Effector memory CD8-positive, alpha-beta T cell (primary cell): ENCODE measurements around the gene BUB1.
A peak's percentile ranks its signal among the peaks of the same experiment; 100 is the strongest.
"Not testable (repeated sequence)": the region's sequence is repeated elsewhere in the genome, so short reads cannot be mapped to it uniquely, and the experiment has no call there.

Experiments
- ATAC-seq: fragments of 150-1000 bp; cut with Tn5 transposase; replicated peaks from 2 replicates; pipeline ENCODE4 v1.10.0; 2021; ENCODE audit warnings: mild to moderate bottlenecking, moderate library complexity
- DNase-seq, 3 experiments: peaks; one replicate each; pipeline ENCODE4 v3.0.0; 2021
- H3K27ac Mint-ChIP-seq, 2 donors: one replicate each; pipeline ENCODE4 v1.8.0; 2022; ENCODE audit warnings: mild to moderate bottlenecking in 2 of 2, mixed read lengths in 2 of 2, moderate library complexity in 2 of 2
- H3K27me3 Mint-ChIP-seq, 2 donors: one replicate each; pipeline ENCODE4 v1.8.0; 2022; ENCODE audit warnings: mixed read lengths in 2 of 2
- H3K36me3 Mint-ChIP-seq: one replicate; pipeline ENCODE4 v1.8.0; 2022; ENCODE audit warnings: mild to moderate bottlenecking, moderate library complexity, mixed read lengths; ENCODE audit not compliant: insufficient read depth
- H3K4me1 Mint-ChIP-seq, 2 donors: one replicate each; pipeline ENCODE4 v1.8.0; 2022; ENCODE audit warnings: low read depth in 2 of 2, mixed read lengths in 2 of 2
- H3K4me3 Mint-ChIP-seq, 2 donors: one replicate each; pipeline ENCODE4 v1.8.0; 2022; ENCODE audit warnings: mild to moderate bottlenecking in 2 of 2, mixed read lengths in 2 of 2, moderate library complexity in 2 of 2
- H3K9me3 Mint-ChIP-seq, 2 donors: one replicate each; pipeline ENCODE4 v1.8.0; 2022; ENCODE audit warnings: mixed read lengths in 2 of 2

Gene BUB1

GRCh38 chr2:110635949-110636628 is 41.8 kb downstream of the BUB1 start:
- H3K27me3 Mint-ChIP-seq, ATAC-seq, H3K36me3 Mint-ChIP-seq, H3K4me3 Mint-ChIP-seq, H3K4me1 Mint-ChIP-seq, H3K27ac Mint-ChIP-seq, H3K9me3 Mint-ChIP-seq, DNase-seq: not testable (repeated sequence)

DNA sequence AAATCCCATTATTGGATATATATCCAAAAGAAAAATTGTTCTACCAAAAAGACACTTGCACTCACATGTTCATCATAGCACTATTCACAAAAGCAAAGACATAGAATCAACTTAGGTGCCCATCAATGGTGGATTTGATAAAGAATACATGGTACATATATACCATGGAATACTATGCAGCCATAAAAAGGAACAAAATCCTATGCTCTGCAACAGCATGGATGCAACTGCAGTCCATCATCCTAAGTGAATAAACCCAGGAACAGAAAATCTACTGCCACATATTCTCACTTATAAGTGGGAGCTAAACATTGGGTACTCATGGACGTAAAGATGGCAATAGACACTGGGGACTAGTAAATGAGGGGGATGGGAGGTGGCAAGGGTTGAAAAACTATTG is 50.5 kb downstream of the BUB1 start:
- H3K4me3 Mint-ChIP-seq, H3K9me3 Mint-ChIP-seq: not testable (repeated sequence)

GRCh38 chr2:110619326-110619939 is 58.4 kb downstream of the BUB1 start:
- ATAC-seq: peak; percentile 32
- not testable (repeated sequence) for H3K9me3 Mint-ChIP-seq

More for the DNA sequence above, 50.5 kb downstream of the BUB1 start:
- H3K36me3 Mint-ChIP-seq, H3K27me3 Mint-ChIP-seq, ATAC-seq, DNase-seq, H3K27ac Mint-ChIP-seq, H3K4me1 Mint-ChIP-seq: not testable (repeated sequence)

DNA sequence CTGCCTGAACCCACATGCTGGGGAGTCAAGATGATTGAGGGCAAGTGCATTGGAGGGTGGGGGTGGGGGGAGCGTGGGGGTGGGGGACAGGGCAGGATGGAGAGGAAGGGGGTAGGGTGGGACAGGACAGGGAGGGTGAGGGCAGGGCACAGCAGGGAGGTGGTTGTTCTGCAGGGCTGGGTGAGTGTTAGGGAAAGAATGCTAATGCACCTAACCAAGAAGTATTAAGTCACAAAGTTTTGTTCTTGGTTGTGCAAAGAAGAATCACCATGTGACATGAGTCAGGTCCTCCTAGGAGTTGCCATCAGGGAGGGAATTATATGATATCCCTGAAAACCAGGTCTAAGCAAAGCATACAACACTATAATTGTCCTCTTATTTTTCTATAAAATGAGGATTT is 63.9 kb downstream of the BUB1 start:
- H3K9me3 Mint-ChIP-seq, H3K4me1 Mint-ChIP-seq, H3K36me3 Mint-ChIP-seq, H3K4me3 Mint-ChIP-seq, DNase-seq, H3K27me3 Mint-ChIP-seq, ATAC-seq, H3K27ac Mint-ChIP-seq: not testable (repeated sequence)

More at GRCh38 chr2:110619326-110619939, 58.4 kb downstream of the BUB1 start:
- not testable (repeated sequence) for H3K27ac Mint-ChIP-seq, H3K27me3 Mint-ChIP-seq, DNase-seq, H3K4me1 Mint-ChIP-seq, H3K4me3 Mint-ChIP-seq, H3K36me3 Mint-ChIP-seq

DNA sequence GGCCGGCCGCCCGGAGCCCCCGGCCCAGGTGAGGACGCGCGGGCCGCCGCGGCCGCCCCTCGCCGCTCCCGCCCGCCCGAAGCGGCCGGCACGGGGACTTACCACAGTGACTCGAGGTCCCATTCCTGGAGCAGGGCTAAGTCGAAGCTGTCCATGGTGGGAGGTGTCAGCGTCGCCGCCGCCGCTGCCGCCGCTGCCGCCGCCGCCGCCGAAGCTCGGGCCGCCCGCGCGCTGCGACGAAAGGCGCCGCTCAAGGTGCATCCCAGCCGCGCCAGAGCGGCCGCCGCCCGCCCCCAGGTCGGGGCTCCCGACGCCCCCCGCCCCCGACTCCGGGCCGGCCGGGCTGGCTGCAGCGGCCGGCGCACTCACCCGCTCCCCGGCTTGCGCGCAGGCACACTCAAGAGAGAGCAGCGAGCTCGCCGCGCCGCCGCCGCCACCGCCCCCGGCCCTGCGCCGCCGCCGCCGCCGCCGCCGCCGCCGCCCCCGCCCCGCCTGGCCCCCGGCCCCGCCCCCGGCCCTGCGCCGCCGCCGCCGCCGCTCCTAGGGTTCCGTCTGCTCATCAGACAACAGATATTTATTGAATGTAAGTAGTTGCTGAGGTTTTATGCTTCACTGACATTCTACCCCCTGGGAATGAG is 67.1 kb downstream of the BUB1 start:
- H3K27ac Mint-ChIP-seq, DNase-seq, H3K4me1 Mint-ChIP-seq: not testable (repeated sequence)

GRCh38 chr2:110609843-110610612 is 67.8 kb downstream of the BUB1 start:
- peak overlapping the region in 1 of 2 donors; percentile 37 for H3K4me3 Mint-ChIP-seq
- not testable (repeated sequence) for H3K27ac Mint-ChIP-seq, H3K4me1 Mint-ChIP-seq, H3K27me3 Mint-ChIP-seq, H3K36me3 Mint-ChIP-seq, H3K9me3 Mint-ChIP-seq
- peak; percentile 69 for ATAC-seq
- DNase-seq: peak in 1 of 3 experiments; percentile 8

More for the DNA sequence above, 67.1 kb downstream of the BUB1 start:
- H3K4me3 Mint-ChIP-seq, H3K36me3 Mint-ChIP-seq, H3K9me3 Mint-ChIP-seq, H3K27me3 Mint-ChIP-seq: not testable (repeated sequence)
- peak; percentile 65 for ATAC-seq

DNA sequence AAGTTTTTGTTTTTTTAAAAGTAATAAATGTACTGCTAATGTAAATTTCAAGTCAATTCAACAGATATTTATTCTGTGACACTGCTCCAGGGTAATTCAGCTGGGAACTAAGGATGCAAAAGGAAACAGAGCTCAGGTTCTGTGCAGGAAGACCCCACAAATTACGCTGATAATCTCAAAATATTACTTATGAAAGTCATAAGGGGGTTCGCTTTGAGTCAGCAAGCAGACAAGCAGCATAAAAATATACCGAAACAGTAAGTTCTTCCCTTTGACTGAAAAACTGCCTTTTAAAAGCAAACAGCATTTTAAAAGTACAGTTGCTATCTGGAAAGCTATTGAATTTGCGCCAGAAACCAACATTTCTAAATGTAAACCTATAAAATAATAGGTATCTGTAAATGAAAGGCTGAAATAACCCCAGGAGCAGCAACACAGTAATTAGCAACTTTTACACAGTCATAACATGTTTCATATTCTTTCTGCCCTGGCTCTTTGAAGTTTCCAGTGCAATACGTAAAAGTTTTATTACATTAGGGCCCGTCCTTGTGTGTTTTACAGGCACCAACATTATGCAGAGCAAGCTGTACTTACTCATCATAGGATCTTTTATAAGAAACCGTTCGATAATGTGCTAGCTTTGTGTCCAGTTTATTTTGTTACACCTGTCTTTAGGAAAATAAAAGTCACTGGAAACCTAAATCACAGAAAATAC is 68.9 kb downstream of the BUB1 start:
- not testable (repeated sequence) for H3K9me3 Mint-ChIP-seq, H3K4me1 Mint-ChIP-seq, H3K27ac Mint-ChIP-seq, ATAC-seq, H3K36me3 Mint-ChIP-seq, H3K27me3 Mint-ChIP-seq, DNase-seq, H3K4me3 Mint-ChIP-seq

GRCh38 chr2:110605057-110605456 is 72.8 kb downstream of the BUB1 start:
- not testable (repeated sequence) for H3K27ac Mint-ChIP-seq, ATAC-seq, DNase-seq, H3K9me3 Mint-ChIP-seq, H3K4me1 Mint-ChIP-seq, H3K27me3 Mint-ChIP-seq, H3K4me3 Mint-ChIP-seq, H3K36me3 Mint-ChIP-seq

GRCh38 chr2:110603917-110604591 is 73.8 kb downstream of the BUB1 start:
- not testable (repeated sequence) for H3K36me3 Mint-ChIP-seq, DNase-seq, H3K4me3 Mint-ChIP-seq, H3K27ac Mint-ChIP-seq, H3K4me1 Mint-ChIP-seq, H3K27me3 Mint-ChIP-seq, ATAC-seq, H3K9me3 Mint-ChIP-seq

DNA sequence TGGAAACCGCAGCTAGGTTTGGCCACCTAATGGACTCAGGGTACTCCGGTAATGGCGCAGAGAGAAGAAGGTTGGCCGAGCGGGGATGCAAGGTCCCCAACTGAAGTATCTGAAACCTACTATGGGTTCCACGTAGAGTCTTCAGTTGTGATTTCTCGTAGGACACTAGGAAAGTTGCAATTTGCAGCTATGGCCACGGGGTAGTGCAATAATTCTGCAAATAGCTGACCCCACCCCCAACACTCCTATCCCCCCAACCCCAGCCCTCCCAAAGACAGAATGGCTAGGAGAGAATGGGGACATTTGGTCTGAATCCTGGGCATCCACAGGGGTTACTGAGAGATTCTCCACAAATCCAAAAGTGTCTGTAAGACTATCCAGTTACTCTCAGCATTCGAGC is 75.7 kb downstream of the BUB1 start:
- ATAC-seq, DNase-seq, H3K36me3 Mint-ChIP-seq, H3K27me3 Mint-ChIP-seq, H3K4me1 Mint-ChIP-seq, H3K27ac Mint-ChIP-seq, H3K4me3 Mint-ChIP-seq, H3K9me3 Mint-ChIP-seq: not testable (repeated sequence)

GRCh38 chr2:110591973-110592372 is 85.9 kb downstream of the BUB1 start:
- not testable (repeated sequence) for H3K27me3 Mint-ChIP-seq, H3K36me3 Mint-ChIP-seq, ATAC-seq, H3K27ac Mint-ChIP-seq, DNase-seq, H3K4me3 Mint-ChIP-seq, H3K4me1 Mint-ChIP-seq, H3K9me3 Mint-ChIP-seq

DNA sequence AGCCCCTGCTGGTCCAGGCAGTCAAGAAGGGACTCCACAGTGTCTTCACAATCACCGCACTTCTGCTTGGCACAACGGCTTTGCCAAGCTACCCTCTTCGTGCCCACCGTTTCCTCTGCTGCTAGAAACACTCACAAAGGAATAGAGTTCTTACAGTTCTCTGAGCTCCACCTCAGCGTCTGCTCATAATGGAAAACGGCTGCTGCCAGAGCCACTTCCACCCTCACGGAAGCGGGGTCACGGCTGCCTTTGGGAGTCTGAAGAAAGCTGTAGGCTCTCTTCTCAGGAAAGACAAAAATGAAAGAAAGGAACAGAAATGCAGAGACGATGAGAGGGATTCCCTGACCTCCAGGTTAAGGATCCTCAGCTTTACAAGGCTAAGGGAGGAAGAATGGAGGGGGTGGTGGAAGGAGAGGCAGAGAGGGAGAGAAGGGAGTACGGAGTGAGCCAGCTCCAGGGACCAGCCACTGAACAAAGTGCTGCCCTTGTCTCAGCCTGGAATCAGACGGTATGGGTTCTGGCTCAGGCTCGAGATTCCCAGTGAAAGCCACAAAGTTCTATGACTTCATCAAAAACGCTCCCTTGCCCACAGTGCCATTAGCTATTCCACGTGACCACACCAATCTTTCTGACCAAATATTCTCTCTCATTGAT is 88.1 kb downstream of the BUB1 start:
- not testable (repeated sequence) for H3K27me3 Mint-ChIP-seq, H3K4me3 Mint-ChIP-seq, H3K36me3 Mint-ChIP-seq, H3K9me3 Mint-ChIP-seq, H3K27ac Mint-ChIP-seq, DNase-seq, ATAC-seq, H3K4me1 Mint-ChIP-seq
